NCI-H2081 (cell line): Measurements from ENCODE around the gene ABCG2.
A peak's percentile ranks its signal among the peaks of the same experiment; 100 is the strongest.
"Not testable (repeated sequence)": the region's sequence is repeated elsewhere in the genome, so short reads cannot be mapped to it uniquely, and the experiment has no call there.

Experiments used
- DNase-seq, 2 experiments: peaks; one replicate each; lab custom pipeline; 2025; lab: John Stamatoyannopoulos, UW

The ABCG2 gene

GRCh38 chr4:88110826-88111225, 47.6 kb downstream of the ABCG2 start:
- peak; percentile 0 to 58 for DNase-seq

- DNase-seq: no peak
Observed at GRCh38 chr4:88109123-88109881, 49.1 kb downstream of the ABCG2 start.

- DNase-seq: no peak
Observed at GRCh38 chr4:88108747-88109122, 49.7 kb downstream of the ABCG2 start.

- not testable (repeated sequence) for DNase-seq
Observed at GRCh38 chr4:88108108-88108465, 50.4 kb downstream of the ABCG2 start.

GRCh38 chr4:88107406-88108107, 50.9 kb downstream of the ABCG2 start:
- DNase-seq: no peak

- no peak for DNase-seq
Observed at GRCh38 chr4:88106205-88106604, 52.2 kb downstream of the ABCG2 start.

- peak; percentile 7 to 60 for DNase-seq
Observed at GRCh38 chr4:88104902-88105610, 53.4 kb downstream of the ABCG2 start.

- DNase-seq: no peak
Observed at GRCh38 chr4:88102026-88102425, 56.4 kb downstream of the ABCG2 start.

GRCh38 chr4:88101165-88101564, 57.3 kb downstream of the ABCG2 start:
- no peak for DNase-seq

GRCh38 chr4:88098993-88099752, 59.3 kb downstream of the ABCG2 start:
- DNase-seq: no peak

GRCh38 chr4:88097781-88098180, 60.7 kb downstream of the ABCG2 start:
- DNase-seq: no peak

- DNase-seq: no peak
Observed at GRCh38 chr4:88097301-88097700, 61.1 kb downstream of the ABCG2 start.

- no peak for DNase-seq
Observed at GRCh38 chr4:88093874-88094273, 64.6 kb downstream of the ABCG2 start.

- no peak for DNase-seq
Observed at GRCh38 chr4:88091378-88091777, 67.1 kb downstream of the ABCG2 start.

GRCh38 chr4:88090898-88091297, 67.5 kb downstream of the ABCG2 start:
- DNase-seq: no peak

- DNase-seq: no peak
Observed at GRCh38 chr4:88087004-88087403, 71.4 kb downstream of the ABCG2 start.

- DNase-seq: no peak
Observed at GRCh38 chr4:88080626-88081025, 77.8 kb downstream of the ABCG2 start.

GRCh38 chr4:88078579-88078978, 79.9 kb downstream of the ABCG2 start:
- no peak for DNase-seq

- DNase-seq: no peak
Observed at GRCh38 chr4:88077911-88078524, 80.4 kb downstream of the ABCG2 start.

- DNase-seq: no peak
Observed at GRCh38 chr4:88075336-88075735, 83.1 kb downstream of the ABCG2 start.

GRCh38 chr4:88070031-88070430, 88.4 kb downstream of the ABCG2 start:
- no peak for DNase-seq

GRCh38 chr4:88064410-88064809, 94.0 kb downstream of the ABCG2 start:
- no peak for DNase-seq
